Measurements from ENCODE around the gene KLF7. TPM values are rescaled to one million over a fixed set of nuclear protein-coding genes. Genes with fewer than 3 reads are reported as not detected.

KLF7 gene
- total and polyA plus RNA-seq, 7 donors: 1.1 to 13.5 (median 5.4) TPM

DNA sequence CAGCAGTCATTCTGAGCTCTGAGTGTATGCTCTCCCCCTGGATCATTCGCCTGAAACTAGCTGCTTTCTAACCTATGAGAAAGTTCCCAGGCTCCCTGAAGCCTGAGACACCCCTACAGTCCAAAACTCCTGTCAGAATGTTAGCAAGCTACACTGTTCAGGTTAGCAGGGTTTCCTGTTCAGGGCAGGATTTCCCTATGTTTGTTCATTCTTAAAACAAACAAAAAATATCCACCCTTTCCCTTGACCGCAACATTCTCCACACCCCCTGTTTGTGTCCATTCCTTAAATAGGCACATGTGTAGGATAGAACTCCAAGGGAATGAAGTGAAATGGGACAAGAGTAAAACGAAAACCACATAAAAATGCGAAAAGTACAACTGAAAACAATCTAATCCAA, 83.1 kb downstream of the KLF7 start:
- Histone ChIP-seq H3K4me3 (no peak overlapping the region), H3K36me3 (ENCODE audit: insufficient read depth in 1 of 2, low read depth in 1 of 2) (peaks cover 8 to 25% of the 10 kb centered on the region in 2 donors), H3K27ac (no peak overlapping the region), H3K27me3 (ENCODE audit: insufficient read depth in 3 of 3, low read length in 2 of 3) (no peaks in the 10 kb centered on the region), H3K9me3 (no peaks in the 10 kb centered on the region), H3K4me1 (peaks cover 12% of the 10 kb centered on the region)
- intact Hi-C loops (cut with DNase I): no loop called here
- WGBS, 3 donors: 79 to 90% (median 88%) methylated on average over 4 of the region's 4 CpGs
- DNase-seq (no peak), ATAC-seq (no peak)
- TF ChIP-seq, protein P1, sequence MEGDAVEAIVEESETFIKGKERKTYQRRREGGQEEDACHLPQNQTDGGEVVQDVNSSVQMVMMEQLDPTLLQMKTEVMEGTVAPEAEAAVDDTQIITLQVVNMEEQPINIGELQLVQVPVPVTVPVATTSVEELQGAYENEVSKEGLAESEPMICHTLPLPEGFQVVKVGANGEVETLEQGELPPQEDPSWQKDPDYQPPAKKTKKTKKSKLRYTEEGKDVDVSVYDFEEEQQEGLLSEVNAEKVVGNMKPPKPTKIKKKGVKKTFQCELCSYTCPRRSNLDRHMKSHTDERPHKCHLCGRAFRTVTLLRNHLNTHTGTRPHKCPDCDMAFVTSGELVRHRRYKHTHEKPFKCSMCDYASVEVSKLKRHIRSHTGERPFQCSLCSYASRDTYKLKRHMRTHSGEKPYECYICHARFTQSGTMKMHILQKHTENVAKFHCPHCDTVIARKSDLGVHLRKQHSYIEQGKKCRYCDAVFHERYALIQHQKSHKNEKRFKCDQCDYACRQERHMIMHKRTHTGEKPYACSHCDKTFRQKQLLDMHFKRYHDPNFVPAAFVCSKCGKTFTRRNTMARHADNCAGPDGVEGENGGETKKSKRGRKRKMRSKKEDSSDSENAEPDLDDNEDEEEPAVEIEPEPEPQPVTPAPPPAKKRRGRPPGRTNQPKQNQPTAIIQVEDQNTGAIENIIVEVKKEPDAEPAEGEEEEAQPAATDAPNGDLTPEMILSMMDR (IDR thresholded peaks at IDR 0.05): no peak

DNA sequence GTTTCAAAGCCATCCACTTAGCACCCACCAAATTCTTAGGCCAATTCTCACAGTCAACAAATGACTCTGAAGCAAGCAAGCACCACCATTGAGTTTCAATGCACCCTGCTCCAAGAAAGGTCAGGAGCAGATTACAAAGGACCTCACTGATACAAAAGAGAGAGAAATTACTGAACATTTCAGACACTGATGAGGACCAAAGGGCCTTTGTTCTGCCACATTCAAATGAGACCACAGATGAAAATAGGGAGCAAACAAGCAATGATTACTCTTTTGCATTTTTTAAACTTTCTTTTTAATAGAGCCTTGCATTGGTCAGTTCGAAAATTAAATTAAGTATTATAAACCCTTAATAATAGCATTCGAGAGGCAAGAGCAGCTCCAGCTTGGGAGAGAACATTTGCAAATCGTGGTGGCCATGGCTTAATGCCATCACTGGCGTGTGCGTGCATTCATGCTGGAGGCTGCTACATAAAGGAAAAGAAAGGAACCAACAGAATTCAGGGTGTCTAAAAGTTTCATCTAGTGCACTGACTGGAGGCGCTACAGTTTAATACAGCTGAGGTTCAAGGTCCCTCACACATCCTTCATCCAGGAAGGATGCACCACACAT, 87.5 kb downstream of the KLF7 start:
- H3K27me3 ChIP-seq (ENCODE audit: insufficient read depth in 3 of 3, low read length in 2 of 3): no peaks in the 10 kb centered on the region
- no peak for DNase-seq
- 92 to 94% (median 94%) methylated on average over 6 of the region's 6 CpGs for WGBS, 3 donors
- intact Hi-C loops (cut with DNase I): no loop called here
- TF ChIP-seq, protein P1 (IDR thresholded peaks at IDR 0.05): no peak
- H3K36me3 ChIP-seq (ENCODE audit: insufficient read depth in 1 of 2, low read depth in 1 of 2): peaks cover 4 to 26% of the 10 kb centered on the region in 2 donors
- no peaks in the 10 kb centered on the region for H3K4me1 ChIP-seq
- no peaks in the 10 kb centered on the region for H3K9me3 ChIP-seq
- no peak for ATAC-seq
- no peak overlapping the region for H3K27ac ChIP-seq
- H3K4me3 ChIP-seq: no peak overlapping the region

DNA sequence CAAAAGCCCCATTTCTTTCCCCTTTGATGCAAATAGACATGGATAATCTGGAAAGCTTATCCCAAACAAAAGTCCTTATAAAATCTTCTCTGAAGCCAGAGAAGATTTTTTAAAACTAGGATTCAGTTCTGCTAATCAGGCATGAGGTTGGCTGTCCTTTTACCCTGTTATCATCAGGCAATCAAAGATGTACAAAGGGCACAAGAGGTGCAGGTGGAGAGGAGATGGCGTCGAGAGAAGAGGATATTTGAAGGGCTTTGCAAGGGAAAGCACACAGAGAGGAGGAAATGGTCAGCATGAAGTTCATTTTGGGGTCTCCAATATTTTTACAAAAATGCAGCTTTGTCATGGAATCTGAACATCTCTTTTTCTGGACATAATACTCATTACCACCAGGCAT, 88.5 kb downstream of the KLF7 start:
- ATAC-seq (no peak), DNase-seq (no peak)
- H3K9me3 ChIP-seq: no peaks in the 10 kb centered on the region
- H3K27ac ChIP-seq: no peak overlapping the region
- H3K27me3 ChIP-seq (ENCODE audit: insufficient read depth in 3 of 3, low read length in 2 of 3): no peaks in the 10 kb centered on the region
- H3K4me1 ChIP-seq: no peaks in the 10 kb centered on the region
- WGBS, 3 donors: 91 to 96% (median 93%) methylated on average over 2 of the region's 2 CpGs
- H3K36me3 ChIP-seq (ENCODE audit: insufficient read depth in 1 of 2, low read depth in 1 of 2): peaks cover 2 to 26% of the 10 kb centered on the region in 2 donors
- TF ChIP-seq, protein P1 (IDR thresholded peaks at IDR 0.05): no peak
- intact Hi-C loops (cut with DNase I): no loop called here
- H3K4me3 ChIP-seq: no peak overlapping the region

DNA sequence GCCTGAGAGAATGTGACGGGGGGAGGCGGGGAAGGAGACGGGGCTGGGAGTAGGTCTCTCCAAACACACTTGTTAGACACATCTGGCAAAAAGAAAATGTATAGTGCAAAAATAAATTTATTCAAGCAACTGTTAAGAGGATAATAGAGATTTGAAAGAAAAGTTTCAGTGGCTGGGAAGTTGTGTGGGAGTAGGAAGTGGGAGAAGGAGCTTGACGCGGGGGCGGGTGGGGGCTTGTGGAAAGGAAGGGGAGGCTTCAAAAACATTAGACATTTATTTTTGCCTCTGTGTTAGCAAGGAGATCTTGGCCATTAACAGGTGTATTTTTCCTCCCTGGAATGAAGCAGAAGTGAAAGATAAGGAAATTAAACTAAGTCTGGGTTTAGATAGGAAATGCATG, 90.3 kb downstream of the KLF7 start:
- DNase-seq: no peak
- Histone ChIP-seq H3K27me3 (ENCODE audit: insufficient read depth in 3 of 3, low read length in 2 of 3) (no peaks in the 10 kb centered on the region), H3K4me1 (no peaks in the 10 kb centered on the region), H3K27ac (no peak overlapping the region), H3K4me3 (no peak overlapping the region), H3K36me3 (ENCODE audit: insufficient read depth in 1 of 2, low read depth in 1 of 2) (peaks cover 2 to 13% of the 10 kb centered on the region in 2 donors), H3K9me3 (no peaks in the 10 kb centered on the region)
- ATAC-seq: no peak
- 83 to 91% (median 88%) methylated on average over 6 of the region's 6 CpGs for WGBS, 3 donors
- TF ChIP-seq, protein P1 (IDR thresholded peaks at IDR 0.05): no peak
- intact Hi-C loops (cut with DNase I): no loop called here

Data from psoas muscle (tissue), 8 donors.